GOT3 (cell line): ENCODE data around the gene KIF17.

Source experiments
- DNase-seq: peaks from one replicate; lab custom pipeline; 2025; ENCODE audit warnings: mixed read lengths; lab: John Stamatoyannopoulos, UW

Gene KIF17

DNA sequence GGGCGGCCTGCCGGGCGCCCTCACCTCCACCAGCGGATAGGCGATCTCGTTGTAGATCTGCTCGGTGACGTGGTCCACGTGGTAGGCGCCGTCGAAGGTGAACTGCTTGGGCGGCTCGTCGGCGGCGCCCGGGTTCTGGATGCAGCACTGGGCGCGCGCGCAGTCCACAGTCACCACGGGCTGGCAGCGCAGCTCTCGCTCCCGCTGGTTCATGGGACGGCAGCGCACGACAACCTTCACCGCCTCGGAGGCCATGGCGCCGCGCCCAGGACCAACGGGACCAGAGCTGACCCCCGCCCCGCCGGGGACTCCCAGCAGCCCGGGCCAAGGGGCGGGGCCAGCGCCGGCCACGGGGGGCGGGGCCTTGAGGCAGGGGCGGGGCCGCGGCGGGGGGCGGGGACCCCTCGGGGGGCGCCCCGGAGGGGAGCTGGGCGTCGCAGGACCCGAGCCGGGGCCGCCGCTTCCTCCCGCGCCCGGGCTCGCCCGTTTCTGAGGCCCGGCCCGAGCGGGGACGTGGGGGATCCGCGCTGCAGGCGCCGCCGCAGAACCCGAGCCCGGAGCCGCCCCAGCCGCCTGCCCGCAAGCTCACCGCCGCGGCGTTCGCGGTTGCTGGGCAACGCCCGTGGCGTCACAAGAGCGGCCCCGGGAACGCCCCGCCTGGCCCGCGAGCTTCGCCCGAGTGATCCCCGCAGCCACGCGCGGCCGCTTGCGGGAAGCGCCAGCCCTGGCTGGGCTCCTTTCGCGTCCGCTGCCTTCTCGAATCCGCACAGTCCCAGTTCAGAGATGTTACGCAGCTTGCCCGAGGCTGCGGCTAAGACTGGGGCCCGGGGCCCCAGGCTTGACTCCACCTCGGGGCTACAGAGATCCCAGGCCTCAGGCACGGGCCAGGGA, at the start of gene KIF17:
TSS of gene KIF17 (minus strand) at position 556 of the 891 bp plus-strand sequence. CDS start at position 255, 301 bp downstream.
- no peak for DNase-seq

DNA sequence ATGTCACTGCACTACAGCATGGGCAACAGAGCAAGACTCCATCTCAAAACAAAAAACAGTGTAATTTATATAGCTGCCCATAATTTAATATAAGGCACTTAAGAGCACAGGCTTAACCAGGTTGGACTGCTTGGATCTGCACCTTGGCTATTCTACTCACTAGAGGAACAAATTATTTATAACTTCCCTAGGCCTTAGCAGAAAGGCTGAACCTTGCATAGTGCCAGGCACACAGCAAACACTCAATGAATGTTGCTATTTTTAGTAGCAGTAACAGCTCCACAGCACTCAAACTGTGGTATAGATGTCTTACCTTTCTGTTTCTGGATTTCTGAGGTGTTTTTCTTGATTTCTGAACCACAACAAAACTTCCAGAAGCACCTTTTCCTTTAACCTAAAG, 49.5 kb upstream of the KIF17 start:
- no peak for DNase-seq

DNA sequence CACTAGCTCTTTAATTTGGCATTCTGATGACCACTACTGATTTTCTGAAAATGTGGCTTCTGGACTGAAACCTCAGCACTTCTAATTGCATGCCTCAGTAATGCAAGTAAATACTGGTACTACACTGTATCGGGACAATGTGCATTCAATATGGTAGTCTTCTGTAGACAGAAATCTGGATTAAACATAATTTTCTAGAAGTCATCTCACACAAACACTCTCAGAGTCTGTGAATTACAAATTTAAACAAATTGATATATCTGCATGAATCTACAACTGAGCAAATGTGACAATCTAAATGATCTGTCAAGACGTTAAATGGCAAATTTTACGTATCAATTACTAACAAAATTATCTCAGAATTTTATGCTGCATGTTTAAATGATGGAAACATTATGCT, 45.6 kb upstream of the KIF17 start:
- DNase-seq = no peak

DNA sequence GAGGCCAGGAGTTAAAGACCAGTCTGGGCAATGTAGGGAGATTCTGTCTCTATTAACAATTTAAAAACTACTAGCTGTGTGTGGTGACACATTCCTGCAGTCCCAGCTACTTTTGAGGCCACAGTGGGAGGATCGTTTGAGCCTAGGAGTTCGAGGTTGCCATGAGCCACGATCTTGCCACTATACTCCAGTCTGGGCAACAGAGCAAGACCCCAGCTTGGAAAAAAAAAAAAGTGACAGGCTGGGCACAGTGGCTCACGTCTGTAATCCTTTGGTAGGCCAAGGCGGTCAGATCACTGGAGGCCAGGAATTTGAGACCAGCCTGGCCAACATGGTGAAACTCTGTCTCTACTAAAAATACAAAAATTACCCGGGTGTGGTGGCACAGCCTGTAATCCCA, 42.5 kb upstream of the KIF17 start:
- DNase-seq = no peak

DNA sequence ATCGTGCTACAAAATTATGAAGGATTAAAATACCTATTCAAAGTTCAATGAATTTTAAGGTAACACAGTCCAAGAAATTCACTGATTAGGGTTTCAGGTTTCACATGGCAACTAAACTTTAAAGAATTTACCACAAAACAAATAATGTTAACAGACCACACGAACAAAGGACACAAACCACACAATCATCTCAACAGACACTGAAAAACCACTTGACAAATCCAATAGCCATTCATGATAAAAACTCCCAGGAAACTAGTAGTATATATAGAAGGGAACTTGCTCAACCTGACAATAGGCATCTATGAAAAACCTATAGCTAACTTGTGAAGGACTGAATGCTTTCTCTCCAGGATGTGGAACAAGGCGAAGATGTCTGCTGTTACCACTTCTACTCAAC, 35.8 kb upstream of the KIF17 start:
- no peak for DNase-seq

DNA sequence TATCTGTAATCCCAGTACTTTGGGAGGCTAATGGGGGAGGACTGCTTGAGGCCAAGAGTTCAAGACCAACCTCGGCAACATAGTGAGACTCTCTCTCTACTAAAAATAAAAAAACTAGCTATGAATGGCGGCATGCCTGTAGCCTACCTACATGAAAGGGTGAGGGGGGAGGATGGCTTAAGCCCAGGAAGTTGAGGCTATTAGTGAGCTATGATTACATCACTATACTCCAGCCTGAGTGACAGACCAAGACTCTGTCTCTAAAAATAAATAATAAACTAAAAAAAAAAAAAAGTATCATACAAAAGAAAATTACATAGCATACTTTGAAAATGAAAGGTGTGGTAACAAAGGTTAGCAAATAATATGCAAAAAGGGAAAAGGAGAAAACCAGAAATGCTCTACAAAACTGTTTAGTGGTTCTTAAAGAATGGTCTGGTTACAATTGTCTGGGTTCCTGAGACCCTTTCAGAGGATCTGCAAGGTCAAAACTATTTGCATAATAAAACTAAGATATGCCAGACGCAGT, 33.7 kb upstream of the KIF17 start:
- no peak for DNase-seq

DNA sequence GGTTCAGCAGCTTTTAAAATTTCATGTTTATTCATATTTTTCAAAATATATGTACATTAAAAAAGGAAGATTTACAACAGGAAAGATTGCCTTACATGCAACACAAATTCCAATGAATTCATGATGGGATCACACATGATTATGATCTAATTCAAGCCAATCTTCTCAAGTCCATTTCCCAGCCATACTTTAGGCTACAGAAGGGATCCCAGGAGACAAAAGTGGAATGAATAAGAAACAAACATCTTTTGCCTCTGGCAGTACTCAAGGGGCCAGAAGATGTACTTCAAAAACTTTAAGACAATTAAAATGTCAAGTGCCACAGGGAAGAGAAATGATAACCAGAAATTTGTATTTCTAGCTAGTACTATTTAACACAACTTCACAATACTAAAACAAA, 24.9 kb upstream of the KIF17 start:
- no peak for DNase-seq

DNA sequence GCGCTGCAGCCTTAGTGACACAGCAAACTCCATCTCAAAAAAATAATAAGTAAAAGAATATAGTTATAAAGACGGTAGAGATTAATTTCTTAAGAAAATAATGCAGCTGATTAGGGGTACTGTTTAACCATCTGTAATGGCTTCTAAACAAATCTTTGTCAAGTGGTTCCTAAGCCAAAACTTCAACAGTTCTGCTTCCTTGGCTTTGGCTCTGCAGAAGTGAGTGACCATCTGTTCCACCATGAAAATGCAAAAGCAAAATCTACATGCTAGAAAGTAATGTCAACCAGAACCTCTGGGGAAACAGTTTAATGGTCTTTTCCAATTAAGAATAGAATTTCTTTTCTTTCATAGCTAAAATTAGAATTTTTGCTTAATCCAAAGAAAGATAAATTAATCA, 23.0 kb upstream of the KIF17 start:
- no peak for DNase-seq

DNA sequence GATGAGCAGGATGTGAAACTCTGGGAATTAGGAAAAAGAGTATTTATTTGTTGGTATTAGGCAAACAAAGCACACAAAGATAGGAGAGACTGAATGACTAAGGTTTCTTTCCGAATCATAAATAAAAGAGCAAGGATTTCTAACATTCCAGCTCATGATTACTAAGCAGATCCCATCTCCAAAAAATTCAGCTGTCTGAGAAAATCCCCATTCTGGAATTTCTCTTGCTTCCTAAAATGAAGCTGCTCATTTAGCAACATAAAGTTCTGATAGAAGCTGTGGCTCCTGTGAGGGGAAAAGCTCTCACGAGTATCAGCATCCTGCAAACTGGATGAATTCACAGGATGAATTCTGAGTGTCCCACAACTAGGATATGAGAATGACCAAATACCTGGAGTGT, 21.4 kb upstream of the KIF17 start:
- DNase-seq = no peak

DNA sequence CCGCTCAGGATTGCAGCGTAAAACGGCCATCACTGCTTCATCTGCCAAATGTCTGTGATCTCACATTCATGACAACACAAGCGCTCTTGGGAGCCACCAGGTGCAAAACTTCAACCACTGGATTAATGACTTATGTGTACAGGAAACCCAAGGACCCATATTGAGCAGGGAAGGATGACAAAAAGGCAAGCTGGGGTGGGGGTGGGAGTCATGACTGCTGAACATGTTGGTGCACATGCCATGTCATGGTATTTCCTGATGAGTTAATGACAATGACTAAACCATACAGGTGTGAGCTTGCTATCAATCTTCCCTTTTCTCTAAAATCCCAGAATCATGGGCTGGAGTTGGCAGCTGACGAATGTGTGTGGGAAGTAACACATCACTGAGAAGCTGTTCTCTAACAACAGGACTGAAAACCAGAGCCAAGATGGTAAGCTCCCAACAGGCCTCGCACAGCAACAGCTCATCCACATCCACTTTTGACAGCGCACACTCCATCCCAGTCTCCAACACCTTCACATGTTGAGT, 17.8 kb upstream of the KIF17 start:
- DNase-seq = no peak

DNA sequence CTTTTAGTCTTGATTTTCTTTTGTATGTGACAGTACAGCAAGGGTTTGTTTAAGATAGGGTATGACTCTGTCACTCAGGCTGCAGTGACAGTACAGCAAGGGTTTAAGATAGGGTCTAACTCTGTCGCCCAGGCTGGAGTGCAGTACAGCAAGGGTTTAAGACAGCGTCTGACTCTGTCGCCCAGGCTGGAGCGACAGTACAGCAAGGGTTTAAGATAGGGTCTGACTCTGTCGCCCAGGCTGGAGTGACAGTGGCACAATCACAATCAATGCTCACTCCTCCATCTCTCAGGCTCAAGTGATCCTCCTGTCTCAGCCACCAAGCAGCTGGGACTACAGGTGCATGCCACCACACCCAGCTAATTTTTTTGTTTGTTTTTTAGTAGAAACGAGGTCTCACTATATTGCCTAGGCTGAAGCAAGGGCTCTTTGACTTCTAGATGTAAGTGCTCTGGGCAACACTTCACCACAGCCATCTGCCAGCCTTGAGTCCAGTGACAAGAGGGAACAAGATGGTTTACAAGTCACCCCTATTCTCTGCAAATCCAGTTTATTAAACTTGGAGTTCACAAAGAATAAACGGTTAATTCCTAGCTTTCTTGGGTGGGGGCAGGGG, 15.7 kb upstream of the KIF17 start:
- DNase-seq = no peak

DNA sequence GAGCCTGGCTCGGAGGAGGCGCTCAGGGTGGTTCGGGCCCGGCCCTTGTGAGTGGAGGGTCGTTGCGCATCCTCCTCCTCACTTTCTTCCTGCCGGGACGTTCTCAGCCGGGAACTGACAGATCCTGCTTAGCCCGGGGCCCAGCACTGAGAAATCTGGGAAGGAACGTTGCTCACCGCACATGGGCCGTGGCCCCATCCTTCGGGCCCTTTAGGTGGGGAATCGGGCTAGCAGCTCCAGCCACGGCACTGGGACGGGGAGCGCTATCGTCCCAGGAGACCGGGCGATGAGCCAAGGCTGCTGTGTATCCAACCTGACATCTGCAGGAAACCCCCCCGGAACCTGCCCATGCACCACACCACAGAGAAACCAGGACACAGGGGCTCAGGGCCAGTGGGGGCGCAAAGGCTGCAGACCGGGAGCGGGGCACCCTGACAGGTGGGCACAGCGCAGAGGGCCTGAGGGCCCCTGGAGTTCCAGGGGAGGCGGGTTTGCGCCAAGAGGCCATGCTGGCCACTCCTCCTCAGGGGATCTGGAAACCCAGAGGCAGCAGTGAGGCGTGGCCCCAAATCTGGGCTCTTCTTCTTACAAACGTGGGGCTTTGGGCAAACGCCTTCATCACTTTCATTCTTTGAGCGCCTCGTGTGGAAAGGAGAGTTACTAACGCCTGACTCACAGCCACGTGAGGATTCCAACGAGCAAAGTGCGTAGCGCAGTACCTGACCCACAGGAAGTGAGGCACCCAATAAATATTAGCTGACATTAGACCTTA, 15.0 kb upstream of the KIF17 start, which contains the start of gene SH2D5:
TSS of gene SH2D5 (minus strand) at position 116 of the 772 bp plus-strand sequence. CDS start 4,659 bp downstream, outside the sequence.
- DNase-seq = peak; percentile 58

DNA sequence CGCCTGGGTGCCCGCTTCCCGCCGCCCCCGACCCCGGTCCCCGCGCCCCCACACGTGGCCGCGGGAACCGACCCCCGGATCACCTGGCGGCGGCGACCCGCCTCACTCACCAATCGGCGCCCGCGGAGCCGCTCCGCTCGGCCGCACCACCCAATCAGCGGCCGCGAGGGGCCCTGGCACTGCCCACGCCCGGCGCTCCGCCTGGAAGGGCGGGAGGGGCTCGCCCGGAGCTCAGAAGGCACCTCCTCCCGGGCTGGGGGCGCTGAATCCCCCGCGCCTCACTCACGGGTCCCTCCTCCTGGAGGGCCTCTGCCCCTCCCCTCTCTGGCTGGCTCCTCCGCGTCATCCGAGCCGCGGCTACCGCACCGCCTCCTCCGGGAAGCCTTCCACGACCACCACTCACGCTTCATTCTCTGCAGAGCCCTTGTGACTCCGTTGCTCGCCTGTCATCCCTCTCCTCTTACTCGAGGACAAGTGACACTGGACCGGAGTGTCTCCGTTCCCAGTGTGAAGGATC, 14.3 kb upstream of the KIF17 start:
- no peak for DNase-seq

DNA sequence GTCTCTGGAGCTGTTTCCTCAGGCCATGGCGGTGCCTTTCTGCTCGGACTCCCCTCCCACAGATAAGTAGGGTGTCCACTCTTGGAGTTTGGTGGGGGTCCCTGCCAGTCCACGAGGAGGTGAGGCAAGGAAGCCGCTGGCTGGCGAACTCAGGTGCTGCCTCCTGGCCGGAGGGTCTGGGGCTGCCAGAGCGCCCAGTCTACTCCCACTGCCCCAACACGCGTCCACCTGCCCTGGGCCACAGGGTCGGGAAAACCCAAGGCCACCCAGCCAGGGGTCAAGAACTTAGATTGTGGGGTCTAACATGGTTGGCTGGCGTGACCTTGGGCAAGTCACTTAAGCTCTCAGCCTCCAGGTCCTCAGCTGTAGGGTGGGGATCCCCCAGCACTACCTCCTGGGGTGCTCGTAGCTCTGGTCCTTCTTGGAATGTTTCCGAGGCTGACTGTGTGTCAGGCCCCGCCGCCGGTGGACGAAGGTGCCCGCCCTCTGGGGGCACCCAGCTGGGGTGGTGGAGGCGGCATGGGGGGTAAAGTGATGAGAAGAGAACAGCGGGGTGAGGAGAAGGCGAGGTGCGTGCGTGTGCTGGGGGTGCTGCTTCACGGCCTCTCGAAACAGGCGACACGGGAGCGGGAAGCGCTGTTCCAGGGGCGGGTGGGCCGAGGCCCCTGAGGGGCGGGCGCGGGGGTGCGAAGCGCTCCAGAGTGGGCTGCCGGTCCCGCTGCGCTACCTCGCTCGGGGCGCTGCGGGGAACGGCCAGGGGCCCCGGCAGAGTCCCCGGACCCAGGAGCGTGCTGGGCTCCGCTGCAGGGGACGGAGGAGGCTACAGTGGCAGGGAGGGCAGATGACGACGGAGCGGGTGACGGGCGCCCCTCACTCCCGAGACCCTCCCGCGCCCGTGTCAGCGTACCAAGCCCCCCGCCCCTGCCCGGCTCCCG, 13.5 kb upstream of the KIF17 start:
- no peak for DNase-seq

DNA sequence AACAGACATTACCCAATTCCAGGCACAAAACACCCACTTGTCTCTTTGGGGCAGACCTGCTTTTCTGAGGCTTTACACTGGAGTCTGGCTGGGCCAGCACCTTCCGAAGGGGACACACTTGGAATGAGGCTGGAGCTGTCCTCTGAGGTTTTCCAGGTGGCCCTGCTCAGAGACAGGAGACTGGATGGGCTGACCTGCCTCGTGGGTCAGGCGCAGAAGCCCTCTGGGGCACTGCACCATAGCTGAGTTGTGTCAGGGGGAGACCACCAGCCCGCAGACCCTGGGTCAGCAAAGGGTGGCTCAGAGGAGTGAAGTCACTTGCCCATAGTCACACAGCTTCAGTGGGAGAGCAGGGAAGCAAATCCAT, 12.9 kb upstream of the KIF17 start:
- no peak for DNase-seq

DNA sequence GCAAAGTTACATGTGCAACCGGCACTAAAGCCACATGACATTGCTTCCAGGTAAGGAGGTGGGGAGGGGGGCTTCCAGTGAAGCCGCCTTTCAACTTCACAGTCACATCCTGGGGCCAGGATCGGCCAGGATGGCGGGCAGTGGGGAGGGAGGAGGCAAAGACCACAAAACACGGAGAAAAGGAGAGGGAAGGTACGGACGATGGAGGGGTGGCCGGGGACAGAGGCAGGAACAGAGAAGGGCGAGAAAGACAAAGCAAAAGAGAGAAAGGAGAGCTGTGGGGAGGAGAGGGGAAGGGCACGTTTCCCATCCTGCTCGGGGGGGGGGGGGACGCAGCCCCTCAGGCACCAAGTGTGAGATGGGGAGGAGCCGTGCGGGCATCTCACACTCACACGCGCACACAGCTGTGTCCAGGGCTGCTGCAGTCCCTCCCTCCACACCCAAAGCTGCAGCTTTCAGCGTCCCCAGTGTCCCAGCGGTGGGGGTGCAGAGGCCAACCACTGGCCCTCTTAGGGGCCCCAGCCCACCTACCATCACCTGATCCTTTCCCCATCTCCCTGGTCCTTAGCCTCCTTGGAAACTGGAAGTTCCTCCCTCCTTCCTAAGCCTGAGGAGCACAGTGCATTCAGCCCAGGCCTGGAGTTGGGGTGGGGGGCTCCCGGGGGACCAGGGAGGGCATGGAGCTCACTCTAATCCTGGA, 12.3 kb upstream of the KIF17 start:
- DNase-seq = no peak

DNA sequence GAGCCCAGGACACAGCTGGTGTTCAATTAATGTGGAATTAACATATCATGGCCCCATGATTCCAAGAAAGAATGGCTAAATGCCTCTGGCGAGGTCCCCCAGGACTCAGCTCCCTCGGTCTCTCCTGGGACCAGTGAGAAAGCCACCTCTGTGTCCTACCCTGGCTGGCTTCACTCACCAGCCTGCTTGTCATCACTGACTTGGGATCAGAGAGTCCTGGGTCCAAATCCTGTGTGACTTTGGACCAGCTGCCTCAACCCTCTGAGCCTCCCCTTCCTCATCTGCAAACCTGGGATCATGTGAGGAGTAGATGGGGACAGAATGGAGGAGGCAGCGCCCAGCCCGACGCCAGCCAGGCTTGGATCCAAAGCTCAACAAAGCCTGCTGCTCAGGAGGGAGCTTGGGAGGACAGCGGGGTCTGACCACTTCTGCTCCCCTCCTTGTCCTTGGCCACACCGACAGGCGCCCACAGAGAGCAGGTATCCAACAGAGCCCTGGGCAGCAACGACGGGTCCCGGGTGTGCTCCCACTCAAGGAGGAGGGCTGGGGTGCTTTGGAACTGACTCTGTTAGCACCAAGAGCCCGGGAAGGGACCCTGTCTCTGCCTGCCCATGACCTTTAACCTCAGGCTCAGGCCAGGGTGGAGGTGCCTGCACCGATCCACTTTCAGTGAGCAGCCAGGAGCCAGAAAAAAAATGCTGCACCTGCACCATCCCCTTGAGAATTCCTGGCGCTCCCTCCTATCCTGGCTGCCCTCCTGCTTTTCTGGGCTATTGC, 11.5 kb upstream of the KIF17 start:
- DNase-seq = no peak

DNA sequence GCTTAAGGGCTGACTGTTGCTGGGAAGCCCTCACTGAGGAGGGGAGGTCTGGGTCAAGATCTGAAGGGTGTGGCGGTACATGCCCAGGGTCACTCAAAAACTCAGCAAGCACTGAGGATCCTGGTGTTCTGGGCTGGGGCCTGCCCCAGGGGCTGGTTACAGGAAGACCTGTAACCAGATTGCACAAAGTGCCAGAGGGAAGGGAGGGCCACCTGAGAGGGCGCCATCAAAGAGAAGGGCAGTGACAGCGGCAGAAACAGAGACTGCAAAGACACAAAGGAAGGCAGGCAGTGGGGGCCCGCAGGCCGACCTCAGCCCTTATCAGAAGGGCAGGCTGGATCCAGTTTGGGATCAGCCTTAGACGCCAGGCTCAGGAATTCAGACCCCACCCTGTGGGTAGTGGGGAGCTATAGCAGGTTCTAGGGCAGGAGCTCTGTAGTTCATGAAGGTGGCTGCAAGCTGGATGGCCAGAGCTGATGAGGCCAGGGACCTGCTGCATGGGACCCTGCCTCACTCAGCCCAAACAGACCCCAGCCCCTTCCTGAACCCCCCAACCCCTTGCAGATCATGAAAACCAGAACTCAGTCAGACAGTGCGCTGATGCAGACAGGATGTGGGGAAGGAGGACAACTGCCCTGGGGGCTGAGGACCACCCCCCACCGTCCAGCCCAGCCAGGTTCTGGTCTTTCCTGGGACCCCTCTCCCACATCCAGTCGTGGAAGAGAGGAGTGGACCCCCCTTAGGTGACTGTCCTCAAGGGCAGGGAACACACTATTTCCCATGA, 10.8 kb upstream of the KIF17 start:
- no peak for DNase-seq
